Lung (tissue), 12 donors: ENCODE measurements around the gene GFRA1. TPM values are rescaled to one million over a fixed set of nuclear protein-coding genes. Genes with fewer than 3 reads are reported as not detected.

Source experiments
- ATAC-seq: fragments of 200-7000 bp; cut with Tn5 transposase; one replicate; pipeline ENCODE4 v1.9.1; 2020; ENCODE audit warnings: moderate number of reproducible peaks; ENCODE audit not compliant: insufficient read depth, low FRiP score
- DNase-seq, 3 donors: peaks; one replicate each; pipeline ENCODE4 v3.0.0-alpha.2; 2013 to 2017
- H3K27ac ChIP-seq, 2 donors: one replicate each; pipeline ENCODE4 v1.5.1; 2013; ENCODE audit warnings: mild to moderate bottlenecking in 2 of 2, moderate library complexity in 2 of 2, control low read depth in 1 of 2, inconsistent platforms in 1 of 2, low read depth in 1 of 2, low read length in 1 of 2
- H3K27me3 ChIP-seq, 3 donors: one replicate each; pipeline ENCODE4 v1.5.1; 2013; ENCODE audit warnings: low read length in 2 of 3; ENCODE audit not compliant: control insufficient read depth in 3 of 3, insufficient read depth in 3 of 3
- H3K36me3 ChIP-seq, 4 donors: one replicate each; pipeline ENCODE4 v1.5.1; 2013; ENCODE audit warnings: low read length in 4 of 4, mild to moderate bottlenecking in 1 of 4, moderate library complexity in 1 of 4; ENCODE audit not compliant: control insufficient read depth in 4 of 4, insufficient read depth in 4 of 4
- H3K4me1 ChIP-seq, 5 donors: one replicate each; pipeline ENCODE4 v1.5.1; 2013; ENCODE audit warnings: low read length in 5 of 5, mild to moderate bottlenecking in 2 of 5, moderate library complexity in 1 of 5; ENCODE audit not compliant: control insufficient read depth in 5 of 5, insufficient read depth in 5 of 5
- H3K4me3 ChIP-seq: one replicate; pipeline ENCODE4 v1.5.1; 2013; ENCODE audit warnings: mild to moderate bottlenecking, control low read depth, moderate library complexity
- H3K9ac ChIP-seq, 2 donors: one replicate each; pipeline ENCODE4 v1.5.1; 2013; ENCODE audit warnings: low read length in 2 of 2, control low read depth in 1 of 2; ENCODE audit not compliant: insufficient read depth in 1 of 2
- H3K9me3 ChIP-seq, 4 donors: one replicate each; pipeline ENCODE4 v1.5.1; 2013; ENCODE audit warnings: low read length in 3 of 4, mild to moderate bottlenecking in 1 of 4, moderate library complexity in 1 of 4; ENCODE audit not compliant: control insufficient read depth in 4 of 4, insufficient read depth in 3 of 4
- WGBS, 2 donors: extraction: QIAGEN DNeasy Blood & Tissue Kit; methylation state at CpG; one replicate each; pipeline ENCODE4 v1.1.7; 2013; 5-methylcytosine and 5-hydroxymethylcytosine counted together
- polyA plus RNA-seq, 2 donors: library from polyadenylated mRNA; stranded (reverse); fragments of 200-250 nt; gene quantifications; one replicate each; pipeline ENCODE4 v1.2.1, GENCODE V29; 2013
- total RNA-seq, 2 donors: library from RNA; depleted of rRNA in 1 of 2; stranded (reverse); fragments of >200 nt in 1 of 2; gene quantifications; one replicate each; pipeline ENCODE4 v1.2.1, GENCODE V29; 2014 to 2021
- TF ChIP-seq, protein P1 (sequence below): IDR thresholded peaks from 2 replicates; pipeline ENCODE4 v1.5.1; 2012; ENCODE audit warnings: mild to moderate bottlenecking; ENCODE audit errors: control extremely low read depth, extremely low read depth
- donor health status: control.
- donor health status: control.
- donor health status: Bipolar disorder and iron deficiency.
- donor health status: healthy.
- donor health status: DM: yes; HTN: yes; CAD: no.

GFRA1 gene
- total and polyA plus RNA-seq, 4 donors: 0.51 to 30.4 (median 1.4) TPM

DNA sequence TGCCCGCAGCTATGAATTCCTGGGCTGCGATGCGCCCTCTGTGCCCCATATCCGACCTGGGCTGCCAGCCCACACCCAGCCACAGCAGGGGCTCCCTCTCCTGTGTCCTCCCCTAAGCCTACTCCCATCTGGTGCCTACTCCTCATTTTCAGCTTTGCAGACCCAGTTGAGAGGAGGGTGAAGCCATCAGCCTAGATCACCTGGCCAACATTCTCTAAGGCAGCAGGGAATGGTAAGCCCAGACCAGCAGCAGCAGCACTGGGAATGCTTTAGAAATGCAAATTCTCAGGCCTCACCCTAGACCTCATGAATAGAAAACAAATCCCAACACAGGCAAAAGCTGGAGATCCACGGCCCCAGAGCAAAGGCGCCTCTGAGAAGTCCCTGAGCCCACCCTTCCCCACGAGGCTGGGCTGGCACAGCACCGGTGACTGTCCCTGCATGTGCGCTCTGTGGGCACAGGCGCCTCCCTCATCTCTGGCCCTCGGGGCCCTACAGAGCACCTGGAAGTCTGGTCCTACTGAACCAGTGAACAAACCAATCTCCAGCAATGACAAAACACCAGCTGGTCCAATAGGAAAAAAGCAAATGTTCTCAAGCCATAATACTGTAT is 161.4 kb downstream of the GFRA1 start:
- H3K27ac ChIP-seq: no peak overlapping the region
- TF ChIP-seq, protein P1, sequence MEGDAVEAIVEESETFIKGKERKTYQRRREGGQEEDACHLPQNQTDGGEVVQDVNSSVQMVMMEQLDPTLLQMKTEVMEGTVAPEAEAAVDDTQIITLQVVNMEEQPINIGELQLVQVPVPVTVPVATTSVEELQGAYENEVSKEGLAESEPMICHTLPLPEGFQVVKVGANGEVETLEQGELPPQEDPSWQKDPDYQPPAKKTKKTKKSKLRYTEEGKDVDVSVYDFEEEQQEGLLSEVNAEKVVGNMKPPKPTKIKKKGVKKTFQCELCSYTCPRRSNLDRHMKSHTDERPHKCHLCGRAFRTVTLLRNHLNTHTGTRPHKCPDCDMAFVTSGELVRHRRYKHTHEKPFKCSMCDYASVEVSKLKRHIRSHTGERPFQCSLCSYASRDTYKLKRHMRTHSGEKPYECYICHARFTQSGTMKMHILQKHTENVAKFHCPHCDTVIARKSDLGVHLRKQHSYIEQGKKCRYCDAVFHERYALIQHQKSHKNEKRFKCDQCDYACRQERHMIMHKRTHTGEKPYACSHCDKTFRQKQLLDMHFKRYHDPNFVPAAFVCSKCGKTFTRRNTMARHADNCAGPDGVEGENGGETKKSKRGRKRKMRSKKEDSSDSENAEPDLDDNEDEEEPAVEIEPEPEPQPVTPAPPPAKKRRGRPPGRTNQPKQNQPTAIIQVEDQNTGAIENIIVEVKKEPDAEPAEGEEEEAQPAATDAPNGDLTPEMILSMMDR: no peak
- no peak for DNase-seq
- no peaks in the 10 kb centered on the region for H3K9me3 ChIP-seq
- H3K27me3 ChIP-seq: no peaks in the 10 kb centered on the region
- no peak for ATAC-seq
- no peaks in the 10 kb centered on the region for H3K36me3 ChIP-seq
- no peak overlapping the region for H3K4me3 ChIP-seq
- no peaks in the 10 kb centered on the region for H3K4me1 ChIP-seq
- 77 to 82% methylated on average over 11 of the region's 11 CpGs for WGBS, 2 donors
- no peak overlapping the region for H3K9ac ChIP-seq

DNA sequence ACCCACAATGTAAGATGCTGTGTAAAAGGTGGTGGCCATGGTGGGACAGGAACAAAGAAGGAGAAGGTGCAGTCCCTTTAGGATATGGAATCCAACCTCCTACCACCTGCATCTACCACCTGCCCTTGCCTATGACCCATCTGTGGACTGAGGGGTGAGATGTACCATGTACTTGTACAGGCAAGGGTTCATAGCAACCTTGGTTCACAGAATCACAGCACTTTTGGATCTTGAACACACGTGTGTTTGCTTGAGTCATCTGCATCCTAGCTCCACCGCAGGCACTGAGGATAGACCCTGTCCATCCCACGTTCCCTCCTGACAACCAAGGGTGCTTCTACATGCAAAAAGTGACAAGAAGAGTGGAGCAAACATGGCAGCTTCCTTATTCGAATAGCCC is 162.3 kb downstream of the GFRA1 start:
- 82 to 87% methylated on average over 4 of the region's 4 CpGs for WGBS, 2 donors
- H3K4me1 ChIP-seq: no peaks in the 10 kb centered on the region
- H3K9me3 ChIP-seq: no peaks in the 10 kb centered on the region
- H3K4me3 ChIP-seq: no peak overlapping the region
- TF ChIP-seq, protein P1: no peak
- ATAC-seq: no peak
- H3K36me3 ChIP-seq: no peaks in the 10 kb centered on the region
- no peak overlapping the region for H3K27ac ChIP-seq
- no peak overlapping the region for H3K9ac ChIP-seq
- DNase-seq: no peak
- H3K27me3 ChIP-seq: no peaks in the 10 kb centered on the region

DNA sequence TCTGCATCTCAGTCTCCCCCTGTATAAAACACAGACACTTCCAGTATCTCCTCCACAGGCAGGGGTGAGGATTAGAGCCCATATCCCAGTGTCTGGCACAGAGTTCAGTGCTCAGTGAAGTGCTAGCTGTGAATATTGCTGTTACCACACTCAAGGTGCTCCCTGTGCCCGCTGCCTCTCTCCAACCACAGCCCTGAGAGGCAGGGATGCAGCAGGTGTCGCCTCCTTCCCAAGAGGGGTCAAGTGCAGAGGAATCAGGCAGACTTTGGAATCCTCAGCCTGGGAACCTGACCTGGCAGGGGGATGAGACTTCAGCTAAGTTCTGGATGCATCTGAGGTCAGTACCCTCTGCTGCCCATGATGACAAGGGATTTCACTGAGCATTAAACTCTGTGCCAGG is 163.1 kb downstream of the GFRA1 start:
- TF ChIP-seq, protein P1: no peak
- no peaks in the 10 kb centered on the region for H3K9me3 ChIP-seq
- 84 to 94% methylated on average over 2 of the region's 2 CpGs for WGBS, 2 donors
- no peaks in the 10 kb centered on the region for H3K36me3 ChIP-seq
- ATAC-seq: no peak
- no peaks in the 10 kb centered on the region for H3K27me3 ChIP-seq
- DNase-seq: no peak
- H3K9ac ChIP-seq: no peak overlapping the region
- H3K4me1 ChIP-seq: no peaks in the 10 kb centered on the region
- no peak overlapping the region for H3K4me3 ChIP-seq
- H3K27ac ChIP-seq: no peak overlapping the region

DNA sequence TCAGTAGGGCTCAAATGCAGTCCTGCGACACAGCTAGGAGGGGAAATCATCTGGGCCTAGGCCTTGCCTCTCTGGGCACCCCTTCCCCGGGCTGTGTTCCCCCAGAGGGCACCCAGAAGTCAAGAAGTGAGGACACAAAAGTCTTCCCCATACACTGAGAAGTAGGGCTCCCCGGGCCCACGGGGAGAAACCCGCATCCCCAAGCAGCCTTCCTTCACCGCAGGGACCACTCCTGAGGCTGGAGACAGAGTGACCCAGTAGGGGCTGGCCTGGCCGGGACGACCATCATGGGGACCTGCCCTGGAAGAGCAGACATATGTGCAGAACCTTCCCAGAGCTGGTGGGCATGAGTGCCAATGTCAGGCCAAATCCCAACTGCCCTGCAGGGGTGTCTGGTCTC is 163.5 kb downstream of the GFRA1 start:
- WGBS, 2 donors: 91 to 92% methylated on average over 8 of the region's 8 CpGs
- Histone ChIP-seq H3K36me3 (no peaks in the 10 kb centered on the region), H3K4me3 (no peak overlapping the region), H3K9ac (no peak overlapping the region), H3K4me1 (peaks cover 0 to 3% (median 0%) of the 10 kb centered on the region in 5 donors), H3K9me3 (no peaks in the 10 kb centered on the region), H3K27ac (no peak overlapping the region), H3K27me3 (no peaks in the 10 kb centered on the region)
- DNase-seq (no peak), ATAC-seq (no peak)
- TF ChIP-seq, protein P1: no peak
